SK-N-SH treated with all-trans-retinoic acid at 6 μM for 48 hours (cell line): Measurements from ENCODE around the gene SETD3.
A peak's percentile ranks its signal among the peaks of the same experiment; 100 is the strongest.

Experiments used
- ATAC-seq: fragments of 200-7000 bp; cut with Tn5 transposase; 3 replicates; pipeline ENCODE4 v1.9.1; 2020; ENCODE audit warnings: mild to moderate bottlenecking, moderate library complexity
- ARNTL ChIP-seq: fragments of 450-650 bp; formaldehyde crosslinking; IDR thresholded peaks from 2 replicates; pipeline ENCODE4 v1.5.0; 2020; ENCODE audit warnings: low read depth, mild to moderate bottlenecking, moderate library complexity, borderline replicate concordance
- BACH2 ChIP-seq: fragments of 250-450 bp; sonication (Bioruptor Pico); IDR thresholded peaks from 2 replicates; pipeline ENCODE4 v1.9.0; 2021; ENCODE audit warnings: mild to moderate bottlenecking, borderline replicate concordance
- CSDC2 ChIP-seq: fragments of 250-450 bp; sonication (Bioruptor Pico); IDR thresholded peaks from 2 replicates; pipeline ENCODE4 v1.5.0; 2020; ENCODE audit warnings: mild to moderate bottlenecking, moderate library complexity
- ESRRG ChIP-seq: fragments of 250-450 bp; sonication (Bioruptor Pico); IDR thresholded peaks from 2 replicates; pipeline ENCODE4 v1.6.1; 2021; ENCODE audit warnings: mild to moderate bottlenecking
- GLIS3 ChIP-seq: fragments of 250-450 bp; sonication (Bioruptor Pico); IDR thresholded peaks from 2 replicates; pipeline ENCODE4 v1.5.0; 2020; ENCODE audit warnings: mild to moderate bottlenecking, moderate library complexity
- ISL1 ChIP-seq: fragments of 250-450 bp; sonication (Bioruptor Pico); IDR thresholded peaks from 2 replicates; pipeline ENCODE4 v2.1.2; 2022; ENCODE audit warnings: mild to moderate bottlenecking, moderate library complexity
- OSR1 ChIP-seq: fragments of 250-450 bp; sonication (Bioruptor Pico); IDR thresholded peaks from 2 replicates; pipeline ENCODE4 v1.8.0; 2022; ENCODE audit warnings: moderate library complexity, mild to moderate bottlenecking, inconsistent platforms
- PPARA ChIP-seq: fragments of 250-450 bp; sonication (Bioruptor Pico); IDR thresholded peaks from 2 replicates; pipeline ENCODE4 v1.5.0; 2020; ENCODE audit warnings: mild to moderate bottlenecking, borderline replicate concordance
- RARB ChIP-seq: fragments of 250-450 bp; sonication (Bioruptor Pico); IDR thresholded peaks from 2 replicates; pipeline ENCODE4 v1.8.0; 2021; ENCODE audit warnings: mild to moderate bottlenecking, moderate library complexity
- SNAI2 ChIP-seq: fragments of 250-450 bp; sonication (Bioruptor Pico); IDR thresholded peaks from 2 replicates; pipeline ENCODE4 v1.5.0; 2020; ENCODE audit warnings: mild to moderate bottlenecking, moderate library complexity
- TCF4 ChIP-seq: fragments of 250-450 bp; sonication (Bioruptor Pico); IDR thresholded peaks from 2 replicates; pipeline ENCODE4 v1.8.0; 2021; ENCODE audit warnings: mild to moderate bottlenecking, moderate library complexity, borderline replicate concordance
- TOX ChIP-seq: fragments of 250-450 bp; sonication (Bioruptor Pico); IDR thresholded peaks from 2 replicates; pipeline ENCODE4 v1.8.0; 2021; ENCODE audit warnings: mild to moderate bottlenecking, moderate library complexity, borderline replicate concordance
- ZC3H10 ChIP-seq: fragments of 250-450 bp; sonication (Bioruptor Pico); IDR thresholded peaks from 2 replicates; pipeline ENCODE4 v1.5.1; 2021; ENCODE audit warnings: mild to moderate bottlenecking, moderate library complexity
- ZFP3 ChIP-seq: fragments of 250-450 bp; sonication (Bioruptor Pico); IDR thresholded peaks from 2 replicates; pipeline ENCODE4 v1.5.0; 2020; ENCODE audit warnings: mild to moderate bottlenecking, moderate library complexity
- ZNF565 ChIP-seq: fragments of 450-650 bp; formaldehyde crosslinking; conservative IDR thresholded peaks from 2 replicates; pipeline ENCODE4 v1.5.0; 2020; ENCODE audit warnings: low read depth, mild to moderate bottlenecking, moderate library complexity
- ZNF70 ChIP-seq: fragments of 450-650 bp; formaldehyde crosslinking; IDR thresholded peaks from 2 replicates; pipeline ENCODE4 v1.5.0; 2020; ENCODE audit warnings: mild to moderate bottlenecking, moderate library complexity
- ZNF8 ChIP-seq: fragments of 450-650 bp; formaldehyde crosslinking; IDR thresholded peaks from 2 replicates; pipeline ENCODE4 v1.5.0; 2020; ENCODE audit warnings: mild to moderate bottlenecking, moderate library complexity
- TF ChIP-seq, protein P1 (sequence below): fragments of 250-450 bp; sonication (Bioruptor Pico); IDR thresholded peaks from 2 replicates; pipeline ENCODE4 v1.8.0; 2021; ENCODE audit warnings: low read depth, mild to moderate bottlenecking, moderate library complexity, borderline replicate concordance
- TF ChIP-seq, protein P2 (sequence below): fragments of 250-450 bp; sonication (Bioruptor Pico); IDR thresholded peaks from 2 replicates; pipeline ENCODE4 v1.5.1; 2020; ENCODE audit warnings: low read depth, mild to moderate bottlenecking, moderate library complexity
- TF ChIP-seq, protein P3 (sequence below): fragments of 250-450 bp; sonication (Bioruptor Pico); IDR thresholded peaks from 2 replicates; pipeline ENCODE4 v1.5.1; 2021; ENCODE audit warnings: mild to moderate bottlenecking, moderate library complexity
- TF ChIP-seq, protein P4 (sequence below): fragments of 250-450 bp; sonication (Bioruptor Pico); IDR thresholded peaks from 2 replicates; pipeline ENCODE4 v1.8.0; 2020; ENCODE audit warnings: mild to moderate bottlenecking, moderate library complexity, borderline replicate concordance

Gene SETD3

DNA sequence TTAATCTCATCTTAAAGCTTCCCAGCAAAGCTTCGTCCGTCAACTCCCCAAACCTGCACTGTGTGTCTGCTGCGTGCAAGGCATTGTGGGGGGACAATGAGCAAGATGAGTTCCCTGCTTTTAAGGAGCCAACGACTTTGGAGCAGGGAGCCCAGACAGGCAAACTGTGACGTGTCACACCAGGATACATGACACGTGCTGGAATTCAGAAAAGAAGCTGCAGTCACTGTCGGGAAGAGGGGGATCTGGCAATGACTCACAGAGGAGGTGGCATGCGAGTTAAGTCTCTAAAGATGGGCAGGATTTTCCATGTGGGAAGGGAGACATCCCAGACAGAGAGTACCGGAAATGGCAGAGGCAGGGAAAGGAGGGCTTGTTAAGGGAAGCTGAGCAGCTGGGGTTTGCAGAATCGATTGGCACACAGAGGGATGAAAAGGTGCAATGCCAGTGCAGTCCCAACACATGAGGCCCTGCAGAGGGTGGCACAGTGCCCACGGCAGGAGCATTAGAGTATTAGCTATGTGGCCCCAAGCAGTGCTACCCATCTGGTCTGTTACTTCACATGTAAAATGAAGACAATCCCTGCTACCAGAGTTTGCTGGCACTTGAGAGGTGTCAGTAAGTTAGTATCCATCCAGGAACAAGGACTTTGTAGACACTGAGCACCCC lies 52.9 kb downstream of the SETD3 start:
- TF ChIP-seq ZNF70, result no peak
- TF ChIP-seq SNAI2 (CRISPR knock-in tag), result 0 out of 2 replicates have a peak, but pooled peaks have one; percentile 77
- peak; percentile 82 for ATAC-seq

DNA sequence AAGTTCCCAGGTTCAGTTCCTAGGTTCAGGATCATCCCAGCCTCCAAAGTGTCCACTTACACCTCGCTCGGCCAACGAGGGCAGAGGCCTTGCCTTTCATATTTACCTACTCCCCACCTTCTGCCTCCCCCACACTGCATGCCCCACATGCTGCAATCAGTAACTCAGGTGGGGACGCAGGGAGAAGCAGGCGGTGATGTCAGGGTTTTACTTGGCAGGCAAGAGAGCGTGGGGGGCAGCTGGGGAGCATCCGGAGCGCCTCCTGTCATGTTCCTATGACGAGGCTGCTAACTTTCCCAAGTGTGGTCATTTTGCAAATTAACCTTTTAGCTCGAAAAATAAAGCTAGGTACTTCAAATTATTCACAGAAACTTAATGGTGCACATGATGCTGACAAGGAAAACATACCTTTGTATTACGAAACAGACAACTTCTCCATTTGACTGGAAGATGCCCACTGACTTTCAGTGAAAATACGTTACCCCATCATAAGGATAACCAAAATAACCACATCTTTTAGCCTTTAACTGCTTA lies 53.8 kb downstream of the SETD3 start:
- TF ChIP-seq BACH2 (CRISPR knock-in tag) (no peak), ISL1 (CRISPR knock-in tag) (no peak), ZFP3 (CRISPR knock-in tag) (no peak), ZNF70 (no peak), ZNF565 (CRISPR knock-in tag) (no peak), ESRRG (CRISPR knock-in tag) (no peak), OSR1 (CRISPR knock-in tag) (no peak)
- TF ChIP-seq, protein P1, sequence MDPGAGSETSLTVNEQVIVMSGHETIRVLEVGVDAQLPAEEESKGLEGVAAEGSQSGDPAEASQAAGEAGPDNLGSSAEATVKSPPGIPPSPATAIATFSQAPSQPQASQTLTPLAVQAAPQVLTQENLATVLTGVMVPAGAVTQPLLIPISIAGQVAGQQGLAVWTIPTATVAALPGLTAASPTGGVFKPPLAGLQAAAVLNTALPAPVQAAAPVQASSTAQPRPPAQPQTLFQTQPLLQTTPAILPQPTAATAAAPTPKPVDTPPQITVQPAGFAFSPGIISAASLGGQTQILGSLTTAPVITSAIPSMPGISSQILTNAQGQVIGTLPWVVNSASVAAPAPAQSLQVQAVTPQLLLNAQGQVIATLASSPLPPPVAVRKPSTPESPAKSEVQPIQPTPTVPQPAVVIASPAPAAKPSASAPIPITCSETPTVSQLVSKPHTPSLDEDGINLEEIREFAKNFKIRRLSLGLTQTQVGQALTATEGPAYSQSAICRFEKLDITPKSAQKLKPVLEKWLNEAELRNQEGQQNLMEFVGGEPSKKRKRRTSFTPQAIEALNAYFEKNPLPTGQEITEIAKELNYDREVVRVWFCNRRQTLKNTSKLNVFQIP (CRISPR knock-in tag), result no peak
- TF ChIP-seq, protein P2, sequence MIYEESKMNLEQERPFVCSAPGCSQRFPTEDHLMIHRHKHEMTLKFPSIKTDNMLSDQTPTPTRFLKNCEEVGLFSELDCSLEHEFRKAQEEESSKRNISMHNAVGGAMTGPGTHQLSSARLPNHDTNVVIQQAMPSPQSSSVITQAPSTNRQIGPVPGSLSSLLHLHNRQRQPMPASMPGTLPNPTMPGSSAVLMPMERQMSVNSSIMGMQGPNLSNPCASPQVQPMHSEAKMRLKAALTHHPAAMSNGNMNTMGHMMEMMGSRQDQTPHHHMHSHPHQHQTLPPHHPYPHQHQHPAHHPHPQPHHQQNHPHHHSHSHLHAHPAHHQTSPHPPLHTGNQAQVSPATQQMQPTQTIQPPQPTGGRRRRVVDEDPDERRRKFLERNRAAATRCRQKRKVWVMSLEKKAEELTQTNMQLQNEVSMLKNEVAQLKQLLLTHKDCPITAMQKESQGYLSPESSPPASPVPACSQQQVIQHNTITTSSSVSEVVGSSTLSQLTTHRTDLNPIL, result no peak
- no peak for ATAC-seq

DNA sequence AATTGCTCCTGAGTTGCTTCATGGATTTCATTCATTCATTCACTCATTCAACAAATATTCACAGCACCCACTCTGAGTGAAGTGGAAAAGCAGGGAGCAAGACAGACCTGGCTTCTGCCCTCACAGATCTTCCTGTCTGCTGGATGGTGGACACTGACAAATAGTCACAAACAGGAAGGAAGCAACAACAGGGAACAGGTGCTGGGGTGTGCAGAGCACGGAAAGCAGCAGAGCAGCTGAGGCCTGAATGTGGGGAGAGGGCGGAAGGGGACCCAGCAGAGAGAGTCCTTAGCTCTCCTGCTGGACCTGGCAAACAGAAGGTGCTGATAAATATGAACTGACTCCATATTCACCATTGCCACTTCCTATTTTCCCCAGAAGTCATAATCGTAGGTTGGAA lies 54.4 kb downstream of the SETD3 start:
- TF ChIP-seq TCF4 (CRISPR knock-in tag), result no peak
- no peak for TF ChIP-seq GLIS3 (CRISPR knock-in tag)
- no peak for TF ChIP-seq BACH2 (CRISPR knock-in tag)
- no peak for TF ChIP-seq PPARA
- no peak for TF ChIP-seq CSDC2 (CRISPR knock-in tag)
- TF ChIP-seq ZC3H10 (CRISPR knock-in tag), result no peak
- TF ChIP-seq SNAI2 (CRISPR knock-in tag), result no peak
- no peak for TF ChIP-seq RARB (CRISPR knock-in tag)
- TF ChIP-seq, protein P2, result no peak
- TF ChIP-seq ESRRG (CRISPR knock-in tag), result no peak
- no peak for TF ChIP-seq TOX (CRISPR knock-in tag)
- TF ChIP-seq ZNF565 (CRISPR knock-in tag), result no peak
- TF ChIP-seq, protein P3, sequence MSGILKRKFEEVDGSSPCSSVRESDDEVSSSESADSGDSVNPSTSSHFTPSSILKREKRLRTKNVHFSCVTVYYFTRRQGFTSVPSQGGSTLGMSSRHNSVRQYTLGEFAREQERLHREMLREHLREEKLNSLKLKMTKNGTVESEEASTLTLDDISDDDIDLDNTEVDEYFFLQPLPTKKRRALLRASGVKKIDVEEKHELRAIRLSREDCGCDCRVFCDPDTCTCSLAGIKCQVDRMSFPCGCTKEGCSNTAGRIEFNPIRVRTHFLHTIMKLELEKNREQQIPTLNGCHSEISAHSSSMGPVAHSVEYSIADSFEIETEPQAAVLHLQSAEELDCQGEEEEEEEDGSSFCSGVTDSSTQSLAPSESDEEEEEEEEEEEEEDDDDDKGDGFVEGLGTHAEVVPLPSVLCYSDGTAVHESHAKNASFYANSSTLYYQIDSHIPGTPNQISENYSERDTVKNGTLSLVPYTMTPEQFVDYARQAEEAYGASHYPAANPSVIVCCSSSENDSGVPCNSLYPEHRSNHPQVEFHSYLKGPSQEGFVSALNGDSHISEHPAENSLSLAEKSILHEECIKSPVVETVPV, result no peak
- TF ChIP-seq ZFP3 (CRISPR knock-in tag), result no peak
- ATAC-seq, result no peak

DNA sequence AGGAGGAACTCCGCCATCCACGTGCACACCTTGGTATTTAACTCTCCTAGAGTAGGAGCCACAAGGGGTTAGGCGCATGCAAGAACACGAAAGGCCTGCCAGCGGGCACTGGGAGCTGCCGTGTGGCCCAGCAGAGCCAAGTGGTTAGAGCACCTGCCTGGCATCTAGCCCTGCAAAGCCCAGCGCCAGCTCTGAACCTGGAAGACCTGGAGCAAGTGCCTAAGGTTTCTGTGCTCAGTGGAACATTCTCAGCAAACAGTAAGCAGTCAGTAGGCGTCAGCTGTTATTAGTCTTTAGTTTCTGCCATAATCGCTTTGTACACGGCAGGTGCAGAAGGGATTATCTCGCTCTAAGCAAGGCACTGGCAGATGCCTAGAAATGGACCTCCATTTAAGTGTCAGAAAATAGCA lies 55.4 kb downstream of the SETD3 start:
- no peak for ATAC-seq
- TF ChIP-seq OSR1 (CRISPR knock-in tag), result no peak
- TF ChIP-seq TCF4 (CRISPR knock-in tag), result no peak
- no peak for TF ChIP-seq ARNTL (CRISPR knock-in tag)
- no peak for TF ChIP-seq ZNF565 (CRISPR knock-in tag)
- TF ChIP-seq, protein P4, sequence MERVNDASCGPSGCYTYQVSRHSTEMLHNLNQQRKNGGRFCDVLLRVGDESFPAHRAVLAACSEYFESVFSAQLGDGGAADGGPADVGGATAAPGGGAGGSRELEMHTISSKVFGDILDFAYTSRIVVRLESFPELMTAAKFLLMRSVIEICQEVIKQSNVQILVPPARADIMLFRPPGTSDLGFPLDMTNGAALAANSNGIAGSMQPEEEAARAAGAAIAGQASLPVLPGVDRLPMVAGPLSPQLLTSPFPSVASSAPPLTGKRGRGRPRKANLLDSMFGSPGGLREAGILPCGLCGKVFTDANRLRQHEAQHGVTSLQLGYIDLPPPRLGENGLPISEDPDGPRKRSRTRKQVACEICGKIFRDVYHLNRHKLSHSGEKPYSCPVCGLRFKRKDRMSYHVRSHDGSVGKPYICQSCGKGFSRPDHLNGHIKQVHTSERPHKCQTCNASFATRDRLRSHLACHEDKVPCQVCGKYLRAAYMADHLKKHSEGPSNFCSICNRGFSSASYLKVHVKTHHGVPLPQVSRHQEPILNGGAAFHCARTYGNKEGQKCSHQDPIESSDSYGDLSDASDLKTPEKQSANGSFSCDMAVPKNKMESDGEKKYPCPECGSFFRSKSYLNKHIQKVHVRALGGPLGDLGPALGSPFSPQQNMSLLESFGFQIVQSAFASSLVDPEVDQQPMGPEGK (CRISPR knock-in tag), result no peak
- no peak for TF ChIP-seq SNAI2 (CRISPR knock-in tag)
- TF ChIP-seq ZNF8 (CRISPR knock-in tag), result no peak
- TF ChIP-seq, all 23 proteins: peak for 0
